HG03045 (cell line): ENCODE measurements around the gene BBS1.
"Not testable (repeated sequence)": the region's sequence is repeated elsewhere in the genome, so short reads cannot be mapped to it uniquely, and the experiment has no call there.

Experiments used
- ATAC-seq: cut with Tn5 transposase; IDR thresholded peaks from one replicate; pipeline ENCODE4 v1.9.1; 2021; ENCODE audit warnings: mild to moderate bottlenecking, moderate library complexity; ENCODE audit not compliant: unreplicated experiment

The BBS1 gene

GRCh38 chr11:66569076-66569475 lies 58.6 kb downstream of the BBS1 start:
- ATAC-seq: no peak

GRCh38 chr11:66570079-66570849 lies 59.8 kb downstream of the BBS1 start:
- ATAC-seq: no peak

GRCh38 chr11:66570850-66571180 lies 60.4 kb downstream of the BBS1 start:
- no peak for ATAC-seq

GRCh38 chr11:66579017-66579606 lies 68.7 kb downstream of the BBS1 start:
- ATAC-seq: no peak

- no peak for ATAC-seq
Measured at GRCh38 chr11:66580803-66581202, 70.4 kb downstream of the BBS1 start.

GRCh38 chr11:66581261-66581660 lies 70.8 kb downstream of the BBS1 start:
- ATAC-seq: no peak

- ATAC-seq: not testable (repeated sequence)
Measured at GRCh38 chr11:66582565-66583147, 72.2 kb downstream of the BBS1 start.
